ENCODE measurements around the gene ATG14. TPM values are rescaled to one million over a fixed set of nuclear protein-coding genes. Genes with fewer than 3 reads are reported as not detected.

The ATG14 gene
- total and polyA plus RNA-seq, 2 of the 8 experiments (the other 6 are each of a cell fraction or from before 2014, with no cell fraction given), result 4.9 to 10.8 TPM

GRCh38 chr14:55329999-55330710 lies 81.5 kb downstream of the ATG14 start (continued):
- TF ChIP-seq POU5F1 (IDR thresholded peaks at IDR 0.05; ENCODE audit: low read depth, low read length), result no peak
- no peak for TF ChIP-seq CHD1 (IDR thresholded peaks at IDR 0.05; ENCODE audit: low read depth, low read length)
- no peak for TF ChIP-seq CREB1 (IDR thresholded peaks at IDR 0.05)

Data from H1 (cell line).